GM11168 (cell line): ENCODE data around the gene STIP1.

Experiments
- in situ Hi-C: fragments of 300-500 bp; cut with MboI; formaldehyde crosslinking; loops from one replicate; pipeline ENCODE4 v1.12.0; 2022; ENCODE audit warnings: low sequenced_read_pairs; ENCODE audit not compliant: unreplicated experiment

Gene STIP1

GRCh38 chr11:64185693-64186491, at the start of gene STIP1:
STIP1 (plus strand) TSS chr11:64186171; CDS start chr11:64186262, 91 bp downstream.
- in situ Hi-C loops = no loop called here

- in situ Hi-C loops = no loop called here
Measured at GRCh38 chr11:64136765-64137441, 49.1 kb upstream of the STIP1 start.

GRCh38 chr11:64138398-64138797, 47.6 kb upstream of the STIP1 start:
- in situ Hi-C loops = no loop called here

- in situ Hi-C loops = no loop called here
Measured at GRCh38 chr11:64139049-64139448, 46.9 kb upstream of the STIP1 start.

- in situ Hi-C loops = no loop called here
Measured at GRCh38 chr11:64140082-64140481, 45.9 kb upstream of the STIP1 start.

- in situ Hi-C loops = no loop called here
Measured at GRCh38 chr11:64141081-64141783, 44.7 kb upstream of the STIP1 start.

- in situ Hi-C loops = no loop called here
Measured at GRCh38 chr11:64144587-64145472, 41.1 kb upstream of the STIP1 start.

- in situ Hi-C loops = no loop called here
Measured at GRCh38 chr11:64146036-64146955, 39.7 kb upstream of the STIP1 start.

GRCh38 chr11:64148226-64148916, 37.6 kb upstream of the STIP1 start:
- in situ Hi-C loops = no loop called here

GRCh38 chr11:64148917-64149617, 36.9 kb upstream of the STIP1 start:
- in situ Hi-C loops = no loop called here

GRCh38 chr11:64150051-64150450, 35.9 kb upstream of the STIP1 start:
- in situ Hi-C loops = no loop called here

- in situ Hi-C loops = no loop called here
Measured at GRCh38 chr11:64150481-64151239, 35.3 kb upstream of the STIP1 start.

GRCh38 chr11:64151337-64151736, 34.6 kb upstream of the STIP1 start:
- in situ Hi-C loops = no loop called here

GRCh38 chr11:64152841-64153691, 32.9 kb upstream of the STIP1 start:
- in situ Hi-C loops = no loop called here

GRCh38 chr11:64153812-64154211, 32.2 kb upstream of the STIP1 start:
- in situ Hi-C loops = no loop called here
